PC-9 (cell line): Measurements from ENCODE around the gene XRCC6. TPM values are rescaled to one million over a fixed set of nuclear protein-coding genes. Genes with fewer than 3 reads are reported as not detected.

Experiments used
- BruUV-seq: library from RNA; stranded (reverse); fragments of 400-500 nt; replicated peaks from 2 replicates; lab custom pipeline; 2021; lab: Mats Ljungman, UMichigan
- CTCF ChIA-PET: fragments of 300-600 bp; sonication (Branson Sonifier 250); formaldehyde crosslinking; loops from one replicate; lab custom pipeline; 2022; ENCODE audit warnings: antibody characterized with exemption; lab: Charles Lee
- POLR2A ChIA-PET: fragments of 300-600 bp; sonication (Branson Sonifier 250); formaldehyde crosslinking; loops from one replicate; lab custom pipeline; 2022; ENCODE audit warnings: antibody characterized with exemption; ENCODE audit not compliant: unreplicated experiment; lab: Charles Lee
- DNase-seq, 2 experiments: peaks; one replicate each; pipeline versions ENCODE4 v3.0.0 to v3.0.0-alpha.2; 2015 to 2022; ENCODE audit warnings: mixed read lengths in 1 of 2
- H2AFZ ChIP-seq: fragments of 200-600 bp; sonication (generic); 2 replicates; pipeline ENCODE4 v1.8.1; 2017; ENCODE audit warnings: antibody characterized with exemption
- H3F3A ChIP-seq: fragments of 200-600 bp; sonication (generic); 2 replicates; pipeline ENCODE4 v1.8.1; 2017; ENCODE audit warnings: antibody characterized with exemption, mild to moderate bottlenecking, low read depth; ENCODE audit not compliant: insufficient read depth
- H3K27ac ChIP-seq: fragments of 200-600 bp; sonication (generic); 2 replicates; pipeline ENCODE4 v1.6.1; 2016; ENCODE audit warnings: mixed run types
- H3K27me3 ChIP-seq: fragments of 200-600 bp; sonication (generic); 2 replicates; pipeline ENCODE4 v1.6.1; 2016; ENCODE audit warnings: low read depth, mixed run types; ENCODE audit not compliant: insufficient read depth
- H3K36me3 ChIP-seq: fragments of 200-600 bp; sonication (generic); 2 replicates; pipeline ENCODE4 v1.6.1; 2016; ENCODE audit warnings: low read depth, mixed run types
- H3K4me1 ChIP-seq: fragments of 200-600 bp; sonication (generic); replicated peaks from 2 replicates; pipeline ENCODE4 v1.6.1; 2016; ENCODE audit warnings: mixed run types; ENCODE audit not compliant: insufficient read depth
- H3K4me2 ChIP-seq: fragments of 200-600 bp; sonication (generic); 2 replicates; pipeline ENCODE4 v1.6.1; 2017; ENCODE audit warnings: mixed run types
- H3K4me3 ChIP-seq: fragments of 200-600 bp; sonication (generic); 2 replicates; pipeline ENCODE4 v1.6.1; 2016; ENCODE audit warnings: mixed run types
- H3K79me2 ChIP-seq: fragments of 200-600 bp; sonication (generic); 2 replicates; pipeline ENCODE4 v1.6.1; 2017; ENCODE audit warnings: low read depth, mixed run types
- H3K9me2 ChIP-seq: fragments of 200-600 bp; sonication (generic); 2 replicates; pipeline ENCODE4 v1.8.1; 2017; ENCODE audit warnings: mild to moderate bottlenecking; ENCODE audit not compliant: insufficient read depth
- H3K9me3 ChIP-seq: fragments of 200-600 bp; sonication (generic); 2 replicates; pipeline ENCODE4 v1.8.1; 2016; ENCODE audit warnings: low read depth; ENCODE audit not compliant: insufficient read depth
- H4K20me1 ChIP-seq: fragments of 200-600 bp; sonication (generic); 2 replicates; pipeline ENCODE4 v1.8.1; 2017; ENCODE audit not compliant: insufficient read depth
- CTCF ChIP-seq: fragments of 200-600 bp; sonication (generic); conservative IDR thresholded peaks from 2 replicates; pipeline ENCODE4 v1.6.1; 2017; ENCODE audit warnings: mixed run types, antibody characterized with exemption, mild to moderate bottlenecking, moderate library complexity
- EZH2 ChIP-seq: fragments of 200-600 bp; sonication (generic); IDR thresholded peaks from 2 replicates; pipeline ENCODE4 v1.8.0; 2017; ENCODE audit warnings: antibody characterized with exemption, low read depth
- intact Hi-C: fragments of 100-400 bp; cut with micrococcal nuclease; formaldehyde crosslinking; loops from one replicate; pipeline ENCODE4 v1.10.0; 2022; ENCODE audit not compliant: unreplicated experiment
- total RNA-seq: library from RNA; stranded (reverse); gene quantifications from 2 replicates; pipeline ENCODE4 v1.2.3, GENCODE V29; 2021

The XRCC6 gene
- total RNA-seq, 1 experiment from 2014 or later: 486 TPM

GRCh38 chr22:41658869-41659268, 37.8 kb downstream of the XRCC6 start:
- no peak for DNase-seq
- H2AFZ ChIP-seq: no peak overlapping the region
- no peaks in the 10 kb centered on the region for H3K79me2 ChIP-seq
- CTCF ChIA-PET: no interaction called here
- TF ChIP-seq CTCF (no peak), EZH2 (no peak)
- H4K20me1 ChIP-seq: peaks cover 4% of the 10 kb centered on the region; the same call in 1 of the 2 replicates
- no TSS peak for BruUV-seq
- intact Hi-C loops: no loop called here
- H3K27me3 ChIP-seq: no peaks in the 10 kb centered on the region
- H3K4me2 ChIP-seq: no peak overlapping the region
- H3K36me3 ChIP-seq: peaks cover 86% of the 10 kb centered on the region
- no peak overlapping the region for H3K4me3 ChIP-seq
- H3F3A ChIP-seq: peaks cover 77% of the 10 kb centered on the region; the same call in 1 of the 2 replicates
- no peak overlapping the region for H3K27ac ChIP-seq
- H3K9me2 ChIP-seq: no peaks in the 10 kb centered on the region
- POLR2A ChIA-PET: no interaction called here
- H3K4me1 ChIP-seq: no peaks in the 10 kb centered on the region
- H3K9me3 ChIP-seq: no peaks in the 10 kb centered on the region

- ChIA-PET POLR2A (interaction anchor here (0.6 to 0.7 kb wide), 2 partner anchors 40 to 140 kb away, joined by 5 read pairs; no protein-coding TSS in a partner anchor), CTCF (no interaction called here)
- H3K36me3 ChIP-seq: peaks cover 80% of the 10 kb centered on the region
- peaks cover 84% of the 10 kb centered on the region for H3F3A ChIP-seq
- intact Hi-C loops: no loop called here
- TF ChIP-seq CTCF: no peak
- TF ChIP-seq EZH2: no peak
- no TSS peak for BruUV-seq
- no peaks in the 10 kb centered on the region for H3K9me2 ChIP-seq
- H3K4me1 ChIP-seq: no peaks in the 10 kb centered on the region
- no peak overlapping the region for H3K4me2 ChIP-seq
- H3K9me3 ChIP-seq: no peaks in the 10 kb centered on the region
- H3K79me2 ChIP-seq: no peaks in the 10 kb centered on the region
- no peak overlapping the region for H3K27ac ChIP-seq
- H3K27me3 ChIP-seq: no peaks in the 10 kb centered on the region
- DNase-seq: no peak
- no peak overlapping the region for H2AFZ ChIP-seq
- H4K20me1 ChIP-seq: peaks cover 4% of the 10 kb centered on the region; the same call in 1 of the 2 replicates
- no peak overlapping the region for H3K4me3 ChIP-seq
Observed at GRCh38 chr22:41659941-41660340, 38.8 kb downstream of the XRCC6 start.

- no peak overlapping the region for H3K4me2 ChIP-seq
- POLR2A ChIA-PET: interaction anchor here (0.7 kb wide), 1 partner anchor 140 kb away, joined by 5 read pairs; no protein-coding TSS in a partner anchor
- TF ChIP-seq CTCF (no peak), EZH2 (no peak)
Observed at GRCh38 chr22:41660416-41660815, 39.3 kb downstream of the XRCC6 start.

More at GRCh38 chr22:41660416-41660815, 39.3 kb downstream of the XRCC6 start:
- Histone ChIP-seq H3K36me3 (peaks cover 75% of the 10 kb centered on the region), H3K4me1 (no peaks in the 10 kb centered on the region), H3K27ac (no peak overlapping the region), H4K20me1 (peaks cover 4% of the 10 kb centered on the region; the same call in 1 of the 2 replicates), H3K9me2 (no peaks in the 10 kb centered on the region), H3F3A (peaks cover 89% of the 10 kb centered on the region), H3K27me3 (no peaks in the 10 kb centered on the region), H2AFZ (no peak overlapping the region), H3K9me3 (no peaks in the 10 kb centered on the region), H3K4me3 (no peak overlapping the region), H3K79me2 (no peaks in the 10 kb centered on the region)
- DNase-seq: no peak
- CTCF ChIA-PET: no interaction called here
- intact Hi-C loops: no loop called here
- BruUV-seq: no TSS peak
